CD4-positive, alpha-beta memory T cell (primary cell): ENCODE data around the gene MARVELD1. TPM values are rescaled to one million over a fixed set of nuclear protein-coding genes. Genes with fewer than 3 reads are reported as not detected.

Experiments used
- CTCF ChIA-PET: fragments of 350-600 bp; sonication (Branson Sonifier 250); formaldehyde crosslinking; loops from one replicate; lab custom pipeline; 2021; ENCODE audit warnings: inconsistent platforms; ENCODE audit not compliant: partially characterized antibody; lab: Charles Lee
- POLR2A ChIA-PET: fragments of 350-600 bp; sonication (Branson Sonifier 250); formaldehyde crosslinking; loops from one replicate; lab custom pipeline; 2021; ENCODE audit not compliant: partially characterized antibody; lab: Charles Lee
- DNase-seq, 5 donors: peaks; one replicate each; pipeline versions ENCODE4 v3.0.0 to v3.0.0-alpha.2; 2020 to 2022; ENCODE audit warnings: mixed read lengths in 1 of 5
- H3K27ac ChIP-seq: one replicate; pipeline ENCODE4 v1.7.0; 2013; ENCODE audit warnings: low read depth, low read length
- H3K27me3 ChIP-seq: 2 replicates; pipeline ENCODE4 v1.7.0; 2013; ENCODE audit warnings: mild to moderate bottlenecking, low read length, moderate library complexity; ENCODE audit not compliant: insufficient read depth
- H3K36me3 ChIP-seq: 2 replicates; pipeline ENCODE4 v1.7.0; 2013; ENCODE audit warnings: mild to moderate bottlenecking, low read length, moderate library complexity; ENCODE audit not compliant: insufficient read depth
- H3K4me1 ChIP-seq: 2 replicates; pipeline ENCODE4 v1.7.0; 2013; ENCODE audit warnings: mild to moderate bottlenecking, low read length, moderate library complexity; ENCODE audit not compliant: insufficient read depth
- H3K4me3 ChIP-seq, 2 donors: one replicate each; pipeline ENCODE4 v1.7.0; 2013; ENCODE audit warnings: low read length in 2 of 2, mild to moderate bottlenecking in 1 of 2
- H3K9me3 ChIP-seq, 2 donors: one replicate each; pipeline ENCODE4 v1.7.0; 2013; ENCODE audit warnings: low read length in 2 of 2, control low read depth in 1 of 2; ENCODE audit not compliant: control insufficient read depth in 1 of 2
- H3K27ac Mint-ChIP-seq, 7 donors: one replicate each; pipeline ENCODE4 v1.8.0; 2020 to 2021; ENCODE audit warnings: mixed read lengths in 7 of 7, mild to moderate bottlenecking in 6 of 7, inconsistent platforms in 3 of 7, moderate library complexity in 3 of 7
- H3K27me3 Mint-ChIP-seq, 2 donors: one replicate each; pipeline ENCODE4 v1.8.0; 2020 to 2021; ENCODE audit warnings: mixed read lengths in 2 of 2
- H3K36me3 Mint-ChIP-seq, 2 donors: one replicate each; pipeline ENCODE4 v1.8.0; 2020 to 2021; ENCODE audit warnings: mixed read lengths in 2 of 2, inconsistent platforms in 1 of 2, mild to moderate bottlenecking in 1 of 2
- H3K4me1 Mint-ChIP-seq, 4 donors: one replicate each; pipeline ENCODE4 v1.8.0; 2020 to 2021; ENCODE audit warnings: mixed read lengths in 4 of 4, mild to moderate bottlenecking in 1 of 4
- H3K4me3 Mint-ChIP-seq, 8 donors: one replicate each; pipeline ENCODE4 v1.8.0; 2020 to 2021; ENCODE audit warnings: mixed read lengths in 8 of 8, mild to moderate bottlenecking in 7 of 8, moderate library complexity in 6 of 8, inconsistent platforms in 3 of 8
- H3K9me3 Mint-ChIP-seq, 8 donors: one replicate each; pipeline ENCODE4 v1.8.0; 2020 to 2021; ENCODE audit warnings: mixed read lengths in 8 of 8, mild to moderate bottlenecking in 5 of 8, inconsistent platforms in 3 of 8, moderate library complexity in 1 of 8
- intact Hi-C: fragments of 100-400 bp; cut with micrococcal nuclease; formaldehyde crosslinking; loops from one replicate; pipeline ENCODE4 v1.15.1; 2023
- polyA plus RNA-seq, 2 donors: library from polyadenylated mRNA; unstranded; fragments of 300-500 nt; fragmentation: Illumina TruSeq; gene quantifications; one replicate each; pipeline ENCODE4 v1.2.3, GENCODE V29; 2021
- total RNA-seq, 2 experiments: library from RNA; stranded (reverse); gene quantifications; one replicate each; pipeline ENCODE4 v1.2.3, GENCODE V29; 2021

Gene MARVELD1
- total and polyA plus RNA-seq, 4 experiments from 2014 or later = 0.22 to 2.1 (median 1.1) TPM

- H3K4me1 ChIP-seq = no peaks in the 10 kb centered on the region
- H3K36me3 Mint-ChIP-seq = peaks cover 72 to 80% of the 10 kb centered on the region in 2 donors
- no peak for DNase-seq
- peaks cover 3 to 25% (median 15%) of the 10 kb centered on the region in 4 donors for H3K4me1 Mint-ChIP-seq
- no peaks in the 10 kb centered on the region for H3K27me3 Mint-ChIP-seq
- no peaks in the 10 kb centered on the region for H3K9me3 Mint-ChIP-seq
- ChIA-PET CTCF (interaction anchor here (1.1 to 1.8 kb wide), 4 partner anchors 44 to 298 kb away, joined by 3 to 5 read pairs (median 4); no protein-coding TSS in a partner anchor), POLR2A (interaction anchor here (1.2 kb wide), 1 partner anchor 11 kb away, joined by 4 read pairs; the partner anchor contains the start of gene ZFYVE27)
- no peak overlapping the region for H3K4me3 ChIP-seq
- no peaks in the 10 kb centered on the region for H3K9me3 ChIP-seq
- H3K27ac ChIP-seq = no peak overlapping the region
- H3K4me3 Mint-ChIP-seq = no peak overlapping the region
- H3K27ac Mint-ChIP-seq = no peak overlapping the region
- peaks cover 80% of the 10 kb centered on the region for H3K36me3 ChIP-seq
- H3K27me3 ChIP-seq = no peaks in the 10 kb centered on the region
- intact Hi-C loops = no loop called here
Observed at GRCh38 chr10:97748116-97748515, 34.6 kb downstream of the MARVELD1 start.

GRCh38 chr10:97752956-97753355 lies 39.4 kb downstream of the MARVELD1 start:
- Mint-ChIP-seq H3K9me3 (no peaks in the 10 kb centered on the region), H3K36me3 (peaks cover 75 to 83% of the 10 kb centered on the region in 2 donors), H3K4me3 (no peak overlapping the region), H3K27ac (no peak overlapping the region), H3K27me3 (no peaks in the 10 kb centered on the region), H3K4me1 (peaks cover 0 to 2% (median 0%) of the 10 kb centered on the region in 4 donors)
- H3K36me3 ChIP-seq = peaks cover 95% of the 10 kb centered on the region
- no peak for DNase-seq
- no peak overlapping the region for H3K4me3 ChIP-seq
- no peaks in the 10 kb centered on the region for H3K9me3 ChIP-seq
- H3K27me3 ChIP-seq = no peaks in the 10 kb centered on the region
- intact Hi-C loops = no loop called here
- H3K27ac ChIP-seq = no peak overlapping the region
- ChIA-PET POLR2A (interaction anchor here (1.5 kb wide), 1 partner anchor 12 kb away, joined by 3 read pairs; no protein-coding TSS in a partner anchor), CTCF (interaction anchor here (0.7 to 1.8 kb wide), 4 partner anchors 8 to 50 kb away, joined by 3 to 4 read pairs (median 3); no protein-coding TSS in a partner anchor)
- no peaks in the 10 kb centered on the region for H3K4me1 ChIP-seq

- POLR2A ChIA-PET = no interaction called here
- CTCF ChIA-PET = no interaction called here
- intact Hi-C loops = no loop called here
- peaks cover 85% of the 10 kb centered on the region for H3K36me3 ChIP-seq
- no peak for DNase-seq
- Mint-ChIP-seq H3K4me1 (no peaks in the 10 kb centered on the region), H3K27ac (peak overlapping the region in 1 of 7 donors; percentile 72), H3K27me3 (no peaks in the 10 kb centered on the region), H3K9me3 (no peaks in the 10 kb centered on the region), H3K36me3 (peaks cover 63 to 76% of the 10 kb centered on the region in 2 donors), H3K4me3 (no peak overlapping the region)
- H3K27ac ChIP-seq = no peak overlapping the region
- no peak overlapping the region for H3K4me3 ChIP-seq
- H3K9me3 ChIP-seq = no peaks in the 10 kb centered on the region
- H3K4me1 ChIP-seq = no peaks in the 10 kb centered on the region
- no peaks in the 10 kb centered on the region for H3K27me3 ChIP-seq
Observed at GRCh38 chr10:97754726-97755125, 41.2 kb downstream of the MARVELD1 start.

GRCh38 chr10:97755718-97756117 lies 42.2 kb downstream of the MARVELD1 start:
- Histone ChIP-seq H3K9me3 (no peaks in the 10 kb centered on the region), H3K36me3 (peaks cover 81% of the 10 kb centered on the region), H3K4me1 (no peaks in the 10 kb centered on the region), H3K4me3 (no peak overlapping the region), H3K27me3 (no peaks in the 10 kb centered on the region), H3K27ac (no peak overlapping the region)
- no peak for DNase-seq
- Mint-ChIP-seq H3K9me3 (no peaks in the 10 kb centered on the region), H3K4me1 (no peaks in the 10 kb centered on the region), H3K4me3 (no peak overlapping the region), H3K36me3 (peaks cover 56 to 75% of the 10 kb centered on the region in 2 donors), H3K27ac (no peak overlapping the region), H3K27me3 (no peaks in the 10 kb centered on the region)
- ChIA-PET POLR2A (no interaction called here), CTCF (no interaction called here)
- intact Hi-C loops = no loop called here

GRCh38 chr10:97757471-97757870 lies 43.9 kb downstream of the MARVELD1 start:
- Mint-ChIP-seq H3K27me3 (no peaks in the 10 kb centered on the region), H3K9me3 (no peaks in the 10 kb centered on the region), H3K4me1 (no peaks in the 10 kb centered on the region), H3K36me3 (peaks cover 54 to 73% of the 10 kb centered on the region in 2 donors), H3K27ac (no peak overlapping the region), H3K4me3 (no peak overlapping the region)
- no peaks in the 10 kb centered on the region for H3K4me1 ChIP-seq
- no peak overlapping the region for H3K27ac ChIP-seq
- ChIA-PET POLR2A (no interaction called here), CTCF (interaction anchor here (0.7 to 4.5 kb wide), 3 partner anchors 35 to 112 kb away, joined by 3 to 17 read pairs (median 5); no protein-coding TSS in a partner anchor)
- intact Hi-C loops = no loop called here
- no peaks in the 10 kb centered on the region for H3K27me3 ChIP-seq
- H3K9me3 ChIP-seq = no peaks in the 10 kb centered on the region
- DNase-seq = no peak
- no peak overlapping the region for H3K4me3 ChIP-seq
- H3K36me3 ChIP-seq = peaks cover 75% of the 10 kb centered on the region

- Mint-ChIP-seq H3K4me3 (no peak overlapping the region), H3K27me3 (no peaks in the 10 kb centered on the region), H3K36me3 (peaks cover 43 to 60% of the 10 kb centered on the region in 2 donors), H3K9me3 (no peaks in the 10 kb centered on the region), H3K27ac (no peak overlapping the region), H3K4me1 (no peaks in the 10 kb centered on the region)
- peak in 4 of 5 donors; percentile 18 to 37 (median 28) for DNase-seq
- peaks cover 58% of the 10 kb centered on the region for H3K36me3 ChIP-seq
- H3K4me3 ChIP-seq = no peak overlapping the region
- H3K27ac ChIP-seq = no peak overlapping the region
- ChIA-PET POLR2A (no interaction called here), CTCF (interaction anchor here (0.7 to 4.5 kb wide), 4 partner anchors 10 to 111 kb away, joined by 3 to 17 read pairs (median 4); no protein-coding TSS in a partner anchor)
- H3K27me3 ChIP-seq = no peaks in the 10 kb centered on the region
- intact Hi-C loops = loop anchor here (1.0 kb wide), 1 partner anchor 110 kb away; no protein-coding TSS in a partner anchor
- no peaks in the 10 kb centered on the region for H3K4me1 ChIP-seq
- no peaks in the 10 kb centered on the region for H3K9me3 ChIP-seq
Observed at GRCh38 chr10:97759158-97759887, 45.8 kb downstream of the MARVELD1 start.

- intact Hi-C loops = loop anchor here (1.0 kb wide), 1 partner anchor 109 kb away; no protein-coding TSS in a partner anchor
- Histone ChIP-seq H3K27me3 (no peaks in the 10 kb centered on the region), H3K4me1 (no peaks in the 10 kb centered on the region), H3K9me3 (no peaks in the 10 kb centered on the region), H3K27ac (no peak overlapping the region), H3K4me3 (no peak overlapping the region), H3K36me3 (peaks cover 51% of the 10 kb centered on the region)
- peaks cover 40 to 54% of the 10 kb centered on the region in 2 donors for H3K36me3 Mint-ChIP-seq
- no peaks in the 10 kb centered on the region for H3K27me3 Mint-ChIP-seq
- no peaks in the 10 kb centered on the region for H3K4me1 Mint-ChIP-seq
- ChIA-PET CTCF (interaction anchor here (0.9 to 4.5 kb wide), 5 partner anchors 11 to 117 kb away, joined by 3 to 17 read pairs (median 4); no protein-coding TSS in a partner anchor), POLR2A (no interaction called here)
- DNase-seq = no peak
- no peaks in the 10 kb centered on the region for H3K9me3 Mint-ChIP-seq
- peak overlapping the region in 1 of 7 donors; percentile 64 for H3K27ac Mint-ChIP-seq
- H3K4me3 Mint-ChIP-seq = no peak overlapping the region
Observed at GRCh38 chr10:97759946-97760345, 46.4 kb downstream of the MARVELD1 start.
